ENCODE results near the gene APBB2.
"Not testable (repeated sequence)": the region's sequence is repeated elsewhere in the genome, so short reads cannot be mapped to it uniquely, and the experiment has no call there.

APBB2 gene

GRCh38 chr4:40938337-40938736, 276.0 kb downstream of the APBB2 start:
- DNase-seq (ENCODE audit: low spot score): no peak

GRCh38 chr4:40937140-40937725, 277.1 kb downstream of the APBB2 start:
- DNase-seq (ENCODE audit: low spot score): no peak

GRCh38 chr4:40934676-40935075, 279.7 kb downstream of the APBB2 start:
- no peak for DNase-seq (ENCODE audit: low spot score)

GRCh38 chr4:40933272-40934053, 280.9 kb downstream of the APBB2 start:
- DNase-seq (ENCODE audit: low spot score): no peak

GRCh38 chr4:40931841-40932240, 282.5 kb downstream of the APBB2 start:
- DNase-seq (ENCODE audit: low spot score): no peak

GRCh38 chr4:40931238-40931637, 283.1 kb downstream of the APBB2 start:
- no peak for DNase-seq (ENCODE audit: low spot score)

GRCh38 chr4:40927074-40927473, 287.3 kb downstream of the APBB2 start:
- DNase-seq (ENCODE audit: low spot score): no peak

GRCh38 chr4:40924793-40925117, 289.6 kb downstream of the APBB2 start:
- no peak for DNase-seq (ENCODE audit: low spot score)

- peak; percentile 21 for DNase-seq (ENCODE audit: low spot score)
Observed at GRCh38 chr4:40924096-40924792, 290.1 kb downstream of the APBB2 start.

GRCh38 chr4:40923316-40924095, 290.8 kb downstream of the APBB2 start:
- DNase-seq (ENCODE audit: low spot score): no peak

- not testable (repeated sequence) for DNase-seq (ENCODE audit: low spot score)
Observed at GRCh38 chr4:40919976-40920375, 294.4 kb downstream of the APBB2 start.

- DNase-seq (ENCODE audit: low spot score): no peak
Observed at GRCh38 chr4:40918330-40918729, 296.0 kb downstream of the APBB2 start.

GRCh38 chr4:40916880-40917279, 297.5 kb downstream of the APBB2 start:
- DNase-seq (ENCODE audit: low spot score): no peak

- no peak for DNase-seq (ENCODE audit: low spot score)
Observed at GRCh38 chr4:40916218-40916555, 298.2 kb downstream of the APBB2 start.

GRCh38 chr4:40915318-40916217, 298.8 kb downstream of the APBB2 start:
- DNase-seq (ENCODE audit: low spot score): no peak

GRCh38 chr4:40912460-40913184, 301.7 kb downstream of the APBB2 start:
- DNase-seq (ENCODE audit: low spot score): no peak

GRCh38 chr4:40910706-40911105, 303.6 kb downstream of the APBB2 start:
- DNase-seq (ENCODE audit: low spot score): no peak

GRCh38 chr4:40909363-40909876, 304.9 kb downstream of the APBB2 start:
- DNase-seq (ENCODE audit: low spot score): peak; percentile 46

- DNase-seq (ENCODE audit: low spot score): peak; percentile 64
Observed at GRCh38 chr4:40908702-40909362, 305.5 kb downstream of the APBB2 start.

- peak; percentile 36 for DNase-seq (ENCODE audit: low spot score)
Observed at GRCh38 chr4:40908297-40908696, 306.0 kb downstream of the APBB2 start.
